Activated naive CD8-positive, alpha-beta T cell treated with anti-CD3 and anti-CD28 coated beads for 36 hours (primary cell): ENCODE data around the gene PHYKPL. TPM values are rescaled to one million over a fixed set of nuclear protein-coding genes. Genes with fewer than 3 reads are reported as not detected.
A peak's percentile ranks its signal among the peaks of the same experiment; 100 is the strongest.

Experiments used
- DNase-seq: peaks from one replicate; pipeline ENCODE4 v3.0.0; 2021
- H3K27ac Mint-ChIP-seq: one replicate; pipeline ENCODE4 v1.8.0; 2022; ENCODE audit warnings: mild to moderate bottlenecking, moderate library complexity, mixed read lengths
- H3K27me3 Mint-ChIP-seq: one replicate; pipeline ENCODE4 v1.8.0; 2022; ENCODE audit warnings: mild to moderate bottlenecking, mixed read lengths
- H3K36me3 Mint-ChIP-seq: one replicate; pipeline ENCODE4 v1.8.0; 2021; ENCODE audit warnings: mild to moderate bottlenecking, mixed read lengths
- H3K4me1 Mint-ChIP-seq: one replicate; pipeline ENCODE4 v1.8.0; 2021; ENCODE audit warnings: mixed read lengths
- H3K4me3 Mint-ChIP-seq: one replicate; pipeline ENCODE4 v1.8.0; 2022; ENCODE audit warnings: mild to moderate bottlenecking, moderate library complexity, mixed read lengths
- H3K9me3 Mint-ChIP-seq: one replicate; pipeline ENCODE4 v1.8.0; 2022; ENCODE audit warnings: mixed read lengths
- total RNA-seq, 2 experiments: library from RNA; stranded (reverse); gene quantifications; one replicate each; pipeline ENCODE4 v1.2.3, GENCODE V29; 2021

The PHYKPL gene
- total RNA-seq, 2 experiments from 2014 or later, result 47.4 to 54.8 TPM

DNA sequence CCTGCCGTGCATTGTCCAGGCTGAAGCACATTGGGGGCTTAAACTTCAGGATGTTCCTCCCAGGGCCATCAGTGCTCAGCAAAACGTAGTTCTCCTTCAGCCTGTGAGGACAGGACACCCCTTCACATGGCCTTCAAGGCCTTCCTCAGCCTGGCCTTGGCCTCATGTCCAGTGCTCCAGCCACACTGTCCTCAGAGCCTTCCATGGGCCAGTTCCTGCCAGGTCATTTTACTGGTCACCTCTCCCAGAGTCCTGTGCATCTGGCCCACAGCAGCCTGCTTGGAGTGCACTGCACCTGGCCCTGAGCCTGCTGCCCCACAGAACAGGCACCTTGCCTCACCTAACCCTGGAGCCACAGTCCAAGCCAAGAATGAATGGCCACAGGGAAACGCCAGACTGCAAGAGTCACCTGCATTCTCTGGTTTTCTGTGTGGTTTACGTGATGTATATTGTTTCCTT lies 19.6 kb downstream of the PHYKPL start:
- peaks cover 47% of the 10 kb centered on the region for H3K36me3 Mint-ChIP-seq
- peaks cover 36% of the 10 kb centered on the region for H3K4me1 Mint-ChIP-seq
- H3K4me3 Mint-ChIP-seq, result no peak overlapping the region
- H3K9me3 Mint-ChIP-seq, result no peaks in the 10 kb centered on the region
- no peak for DNase-seq
- H3K27me3 Mint-ChIP-seq, result peaks cover 9% of the 10 kb centered on the region
- H3K27ac Mint-ChIP-seq, result peak overlapping the region; percentile 48

GRCh38 chr5:178212241-178213002 lies 20.2 kb downstream of the PHYKPL start:
- DNase-seq, result no peak
- Mint-ChIP-seq H3K27me3 (peaks cover 9% of the 10 kb centered on the region), H3K9me3 (no peaks in the 10 kb centered on the region), H3K36me3 (peaks cover 50% of the 10 kb centered on the region), H3K4me1 (peaks cover 42% of the 10 kb centered on the region), H3K27ac (peak overlapping the region; percentile 48), H3K4me3 (no peak overlapping the region)

DNA sequence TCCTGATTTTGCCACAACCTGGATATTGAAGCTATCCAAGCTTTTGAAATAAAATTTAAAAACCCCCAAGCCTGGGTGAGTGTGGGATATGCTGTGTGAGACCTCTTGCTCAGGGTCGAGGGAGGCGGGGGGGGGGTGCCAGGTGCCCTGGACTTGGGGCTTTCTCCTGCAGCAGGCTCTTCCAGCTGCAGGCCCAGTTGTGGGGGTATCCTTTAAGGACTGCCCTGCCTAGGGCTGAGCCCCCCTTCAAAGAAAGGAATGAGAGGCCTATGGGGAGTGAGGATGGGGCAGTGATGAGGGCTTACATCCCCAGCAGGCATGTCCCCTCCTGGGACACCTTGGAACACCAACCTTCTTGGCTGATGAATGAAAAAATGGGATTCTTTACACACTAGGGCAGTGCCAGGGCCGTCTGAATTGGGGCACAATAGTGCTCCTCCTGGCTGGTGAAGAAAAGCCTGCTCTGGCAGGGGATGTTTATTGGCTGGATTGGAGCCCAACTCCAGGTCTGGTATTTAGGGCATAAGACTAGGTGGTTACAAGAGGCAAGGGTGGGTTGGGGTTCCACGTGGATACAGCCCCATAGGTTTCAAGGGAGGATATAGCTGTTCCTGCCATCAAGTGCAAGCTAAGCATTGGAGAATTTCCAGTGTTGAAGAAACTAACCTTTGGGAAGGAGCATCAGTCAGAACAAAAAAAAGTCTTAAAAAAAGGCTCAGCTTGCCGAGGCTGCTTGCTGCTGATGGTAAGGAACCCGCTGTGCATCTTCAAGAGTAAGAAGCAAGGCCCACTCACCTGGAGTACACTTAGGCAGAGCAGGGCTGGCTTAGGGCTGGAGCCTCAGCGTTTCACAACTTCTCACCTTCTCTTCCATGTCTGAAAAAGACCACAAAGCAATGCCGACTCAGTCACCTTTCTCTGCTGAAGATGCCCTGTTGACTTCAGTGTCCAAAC lies 21.2 kb downstream of the PHYKPL start:
- Mint-ChIP-seq H3K9me3 (no peaks in the 10 kb centered on the region), H3K27ac (peak overlapping the region; percentile 48), H3K4me1 (peaks cover 52% of the 10 kb centered on the region), H3K27me3 (peaks cover 9% of the 10 kb centered on the region), H3K4me3 (peak overlapping the region; percentile 53), H3K36me3 (peaks cover 59% of the 10 kb centered on the region)
- no peak for DNase-seq

DNA sequence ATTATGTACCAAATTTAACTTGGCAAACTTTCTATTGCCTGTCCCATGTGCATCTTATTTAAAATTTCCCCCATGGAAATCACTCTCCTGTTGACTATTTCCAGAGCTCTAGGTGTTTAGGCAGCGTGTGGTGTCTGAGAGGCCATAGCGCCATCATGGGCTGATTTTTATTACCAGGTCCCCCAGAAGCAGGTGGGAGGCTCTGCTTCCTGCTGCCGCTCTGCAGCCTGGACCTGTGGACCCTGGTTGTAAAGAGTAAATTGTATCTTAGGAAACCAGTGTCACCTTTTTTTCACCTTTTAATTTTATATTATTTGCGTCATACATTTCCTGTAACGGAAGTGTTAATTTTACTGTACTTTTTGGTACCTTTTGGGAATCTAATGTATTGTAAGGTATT lies 21.9 kb downstream of the PHYKPL start:
- Mint-ChIP-seq H3K36me3 (peaks cover 61% of the 10 kb centered on the region), H3K4me3 (no peak overlapping the region), H3K27me3 (peaks cover 9% of the 10 kb centered on the region), H3K4me1 (peaks cover 54% of the 10 kb centered on the region), H3K9me3 (no peaks in the 10 kb centered on the region), H3K27ac (peak overlapping the region; percentile 54)
- DNase-seq, result no peak

DNA sequence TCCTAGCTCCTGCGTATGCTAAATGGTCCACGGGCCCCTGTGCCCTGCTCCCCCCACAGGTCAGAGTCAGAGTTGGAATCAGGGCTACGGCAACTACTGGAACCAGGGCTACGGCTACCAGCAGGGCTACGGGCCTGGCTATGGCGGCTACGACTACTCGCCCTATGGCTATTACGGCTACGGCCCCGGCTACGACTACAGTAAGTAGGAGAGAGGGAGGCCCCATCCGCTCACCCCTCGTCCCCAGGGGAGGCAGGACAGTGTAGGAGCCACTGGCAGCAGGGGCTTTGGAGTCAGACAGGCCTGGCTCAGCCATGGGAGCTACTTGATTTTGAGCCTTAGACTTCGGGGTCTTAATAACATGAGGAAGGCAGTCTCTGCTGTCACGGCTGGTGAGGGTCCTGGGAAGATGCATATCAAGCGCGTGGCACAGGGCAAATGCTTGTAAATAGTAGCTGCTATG lies 22.5 kb downstream of the PHYKPL start:
- Mint-ChIP-seq H3K9me3 (no peaks in the 10 kb centered on the region), H3K27ac (peak overlapping the region; percentile 54), H3K27me3 (peaks cover 9% of the 10 kb centered on the region), H3K4me3 (peak overlapping the region; percentile 4), H3K36me3 (peaks cover 66% of the 10 kb centered on the region), H3K4me1 (peaks cover 55% of the 10 kb centered on the region)
- DNase-seq, result no peak

DNA sequence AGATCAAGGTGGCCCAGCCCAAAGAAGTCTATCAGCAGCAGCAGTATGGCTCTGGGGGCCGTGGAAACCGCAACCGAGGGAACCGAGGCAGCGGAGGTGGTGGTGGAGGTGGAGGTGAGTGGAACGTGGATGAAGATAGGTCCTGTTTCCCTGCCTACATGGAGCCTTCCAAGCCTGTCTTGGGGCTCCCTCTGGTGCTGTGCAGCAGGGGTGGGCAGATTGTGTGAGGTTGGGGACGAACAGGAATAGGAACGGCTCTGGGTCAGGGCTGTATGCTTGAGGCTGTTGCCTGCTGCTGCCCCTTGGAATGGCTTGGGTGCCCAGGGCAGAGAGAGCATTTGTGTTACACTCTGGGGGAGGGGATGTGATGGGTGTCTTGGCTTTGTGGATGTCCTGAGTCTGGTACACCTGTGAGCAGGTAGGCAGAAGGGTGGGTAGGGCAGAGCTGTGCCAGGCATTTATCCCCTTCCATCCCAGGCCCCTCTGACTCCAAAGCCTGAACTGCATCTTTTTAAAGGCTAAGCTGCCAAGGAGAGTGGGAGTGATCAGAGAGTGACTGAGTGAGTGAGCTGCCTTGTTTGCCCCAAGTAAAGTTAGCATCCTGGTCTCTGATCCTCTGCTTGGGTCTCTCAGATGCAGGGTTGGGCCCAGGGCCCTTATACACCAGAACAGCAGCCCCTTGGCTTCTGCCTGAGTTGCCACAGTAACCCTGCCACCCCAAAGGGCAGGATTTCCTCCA lies 23.1 kb downstream of the PHYKPL start:
- Mint-ChIP-seq H3K4me3 (peak overlapping the region; percentile 25), H3K4me1 (peaks cover 55% of the 10 kb centered on the region), H3K27me3 (peaks cover 5% of the 10 kb centered on the region), H3K27ac (peak overlapping the region; percentile 54), H3K36me3 (peaks cover 66% of the 10 kb centered on the region), H3K9me3 (no peaks in the 10 kb centered on the region)
- DNase-seq, result no peak

DNA sequence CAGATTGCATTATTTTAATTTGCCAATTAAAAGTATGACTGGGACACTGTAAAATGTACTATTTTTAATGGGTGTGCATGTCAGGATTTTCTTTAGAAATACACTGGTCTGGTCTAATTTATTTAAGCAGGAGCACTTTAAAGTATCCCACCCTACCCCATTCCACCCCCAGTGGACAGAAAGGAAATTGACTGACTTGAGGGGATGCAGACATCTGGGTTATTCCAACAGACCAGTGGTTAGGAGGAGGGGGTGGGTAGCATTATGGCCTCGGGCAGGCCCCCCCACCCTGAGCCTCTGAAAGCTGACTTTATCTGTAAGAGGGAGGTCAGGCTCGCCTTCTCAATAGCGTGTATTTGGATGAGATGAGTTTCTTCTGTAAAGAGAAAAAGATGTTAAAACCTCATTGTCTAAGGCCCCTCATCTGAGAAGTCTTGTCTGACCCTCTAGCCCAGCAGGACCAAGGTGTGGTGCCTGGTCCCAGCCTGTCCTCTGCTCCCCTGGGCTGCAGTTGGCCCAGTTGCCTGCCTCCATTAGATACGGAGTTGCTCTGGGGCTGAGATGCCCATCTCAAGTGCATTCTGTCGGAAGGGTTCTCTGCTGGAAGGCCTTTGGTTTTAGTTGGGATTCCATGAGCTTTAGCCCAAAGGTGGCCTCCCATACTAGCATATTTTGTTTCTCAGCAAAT lies 23.9 kb downstream of the PHYKPL start:
- peaks cover 2% of the 10 kb centered on the region for H3K9me3 Mint-ChIP-seq
- H3K36me3 Mint-ChIP-seq, result peaks cover 66% of the 10 kb centered on the region
- peaks cover 56% of the 10 kb centered on the region for H3K4me1 Mint-ChIP-seq
- H3K27ac Mint-ChIP-seq, result peak overlapping the region; percentile 54
- no peak for DNase-seq
- peaks cover 4% of the 10 kb centered on the region for H3K27me3 Mint-ChIP-seq
- no peak overlapping the region for H3K4me3 Mint-ChIP-seq

DNA sequence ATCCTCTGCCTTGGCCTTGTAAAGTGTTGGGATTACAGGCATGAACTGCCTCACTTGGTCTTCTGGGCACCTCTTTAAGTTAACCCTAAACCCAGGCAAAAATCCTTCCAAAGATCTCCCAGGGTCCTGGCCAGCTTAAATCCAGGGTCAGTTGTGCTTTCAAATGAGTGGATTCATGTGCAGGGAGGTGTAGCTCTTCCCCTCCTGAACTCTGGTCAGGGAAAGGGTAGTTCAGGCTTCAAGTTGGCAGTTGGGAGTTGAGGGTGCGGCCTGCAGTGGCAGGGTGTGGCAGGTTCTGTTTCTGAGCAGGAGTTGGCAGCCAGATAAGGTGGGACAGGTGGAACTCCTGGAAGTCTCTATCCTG lies 24.7 kb downstream of the PHYKPL start:
- peaks cover 2% of the 10 kb centered on the region for H3K9me3 Mint-ChIP-seq
- H3K4me1 Mint-ChIP-seq, result peaks cover 52% of the 10 kb centered on the region
- peak overlapping the region; percentile 59 for H3K27ac Mint-ChIP-seq
- peak overlapping the region; percentile 91 for H3K4me3 Mint-ChIP-seq
- H3K36me3 Mint-ChIP-seq, result peaks cover 62% of the 10 kb centered on the region
- no peak for DNase-seq
- peaks cover 4% of the 10 kb centered on the region for H3K27me3 Mint-ChIP-seq

DNA sequence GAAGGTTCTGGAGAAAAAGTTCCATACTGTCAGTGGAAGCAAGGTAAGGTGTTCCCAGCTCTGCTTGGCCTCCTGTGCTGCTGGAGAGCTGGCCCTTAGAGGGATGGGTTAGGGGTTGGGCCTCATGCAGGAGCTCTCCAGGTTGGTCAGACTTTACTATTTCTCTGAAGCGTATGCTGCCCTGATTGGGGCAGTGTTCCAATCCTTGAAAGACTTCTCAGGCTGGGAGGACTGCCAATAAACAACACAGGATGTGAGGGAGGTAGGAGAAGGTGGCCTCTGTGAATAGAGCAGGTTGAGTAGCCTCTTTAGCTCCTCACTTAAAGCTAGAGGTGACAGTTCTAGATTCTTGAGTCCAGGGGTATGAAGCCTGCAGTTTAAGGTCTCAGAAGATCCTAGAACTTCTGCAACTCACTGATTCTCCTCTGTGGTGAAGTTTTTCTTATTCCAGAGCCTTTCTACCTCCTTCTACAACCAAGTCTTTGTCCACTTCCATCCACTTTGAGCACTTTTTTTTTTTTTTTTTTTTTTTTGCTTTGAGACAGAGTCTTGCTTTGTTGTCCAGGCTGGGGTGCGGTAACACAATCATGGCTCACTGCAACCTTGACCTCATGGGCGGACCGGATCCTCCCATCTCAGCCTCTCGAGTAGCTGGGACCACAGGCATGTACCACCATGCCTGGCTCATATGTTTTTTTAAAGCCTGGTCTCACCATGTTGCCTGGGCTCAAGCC lies 25.3 kb downstream of the PHYKPL start:
- peak overlapping the region; percentile 59 for H3K27ac Mint-ChIP-seq
- peaks cover 2% of the 10 kb centered on the region for H3K9me3 Mint-ChIP-seq
- peaks cover 52% of the 10 kb centered on the region for H3K4me1 Mint-ChIP-seq
- no peak for DNase-seq
- H3K36me3 Mint-ChIP-seq, result peaks cover 62% of the 10 kb centered on the region
- peak overlapping the region; percentile 91 for H3K4me3 Mint-ChIP-seq
- H3K27me3 Mint-ChIP-seq, result peaks cover 4% of the 10 kb centered on the region

GRCh38 chr5:178206166-178207101 lies 26.2 kb downstream of the PHYKPL start:
- peak overlapping the region; percentile 91 for H3K4me3 Mint-ChIP-seq
- peaks cover 4% of the 10 kb centered on the region for H3K27me3 Mint-ChIP-seq
- H3K27ac Mint-ChIP-seq, result peak overlapping the region; percentile 84
- H3K4me1 Mint-ChIP-seq, result peaks cover 56% of the 10 kb centered on the region
- H3K9me3 Mint-ChIP-seq, result peaks cover 2% of the 10 kb centered on the region
- peaks cover 56% of the 10 kb centered on the region for H3K36me3 Mint-ChIP-seq
- DNase-seq, result no peak

DNA sequence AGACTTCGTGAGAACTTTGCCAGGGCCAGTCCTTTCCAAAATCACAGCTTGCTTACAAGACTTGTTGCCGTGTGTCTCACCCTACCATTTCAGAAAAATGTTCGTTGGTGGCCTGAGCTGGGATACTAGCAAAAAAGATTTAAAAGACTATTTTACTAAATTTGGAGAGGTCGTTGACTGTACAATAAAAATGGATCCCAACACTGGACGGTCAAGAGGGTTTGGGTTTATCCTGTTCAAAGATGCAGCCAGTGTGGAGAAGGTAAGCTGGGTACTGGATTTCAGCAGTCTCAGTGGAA lies 26.9 kb downstream of the PHYKPL start:
- Mint-ChIP-seq H3K36me3 (peaks cover 51% of the 10 kb centered on the region), H3K4me3 (peak overlapping the region; percentile 91), H3K9me3 (peaks cover 2% of the 10 kb centered on the region), H3K27me3 (peaks cover 4% of the 10 kb centered on the region), H3K4me1 (peaks cover 50% of the 10 kb centered on the region), H3K27ac (peak overlapping the region; percentile 84)
- no peak for DNase-seq

GRCh38 chr5:178204935-178205748 lies 27.5 kb downstream of the PHYKPL start:
- Mint-ChIP-seq H3K4me1 (peaks cover 45% of the 10 kb centered on the region), H3K4me3 (peak overlapping the region; percentile 98), H3K27me3 (peaks cover 4% of the 10 kb centered on the region), H3K36me3 (peaks cover 48% of the 10 kb centered on the region), H3K27ac (peak overlapping the region; percentile 84), H3K9me3 (peaks cover 2% of the 10 kb centered on the region)
- DNase-seq, result peak; percentile 85
